ENCODE data around the gene HOMER1. TPM values are rescaled to one million over a fixed set of nuclear protein-coding genes. Genes with fewer than 3 reads are reported as not detected.

The HOMER1 gene
- polyA plus RNA-seq, 1 donor from 2014 or later = 30.6 TPM

- Histone ChIP-seq H3F3A (ENCODE audit: insufficient read depth, low read length, poor library complexity, severe bottlenecking) (no peaks in the 10 kb centered on the region), H3K79me2 (replicated peaks; ENCODE audit: insufficient read depth, low read length) (peaks cover 3% of the 10 kb centered on the region), H3K36me3 (ENCODE audit: insufficient read depth, low read length) (no peaks in the 10 kb centered on the region), H3K4me3 (ENCODE audit: low read length) (no peak overlapping the region), H3K27me3 (ENCODE audit: insufficient read depth, low read depth, low read length) (no peaks in the 10 kb centered on the region), H2AFZ (ENCODE audit: low read depth, low read length) (no peak overlapping the region), H3K9ac (ENCODE audit: low read length) (no peak overlapping the region), H4K20me1 (ENCODE audit: insufficient read depth) (no peaks in the 10 kb centered on the region), H3K9me2 (ENCODE audit: insufficient read depth, low read length) (no peaks in the 10 kb centered on the region), H3K27ac (ENCODE audit: low read length) (no peak overlapping the region), H3K9me3 (ENCODE audit: low read length) (no peaks in the 10 kb centered on the region), H3K4me2 (ENCODE audit: low read length) (no peak overlapping the region)
- TF ChIP-seq EZH2 (IDR thresholded peaks at IDR 0.05; ENCODE audit: borderline replicate concordance, insufficient read depth, low read length, poor library complexity, severe bottlenecking) (no peak), CTCF (IDR thresholded peaks at IDR 0.05; ENCODE audit: poor library complexity, severe bottlenecking) (no peak), REST (IDR thresholded peaks at IDR 0.05; ENCODE audit: borderline replicate concordance) (no peak), EP300 (conservative IDR thresholded peaks at IDR 0.05; ENCODE audit: poor library complexity, severe bottlenecking) (no peak), SMC3 (conservative IDR thresholded peaks at IDR 0.05; ENCODE audit: poor library complexity) (no peak), POLR2AphosphoS5 (IDR thresholded peaks at IDR 0.05) (no peak), MXI1 (conservative IDR thresholded peaks at IDR 0.05; ENCODE audit: poor library complexity, severe bottlenecking) (no peak), RAD21 (conservative IDR thresholded peaks at IDR 0.05) (no peak), TAF1 (IDR thresholded peaks at IDR 0.05; ENCODE audit: low read depth) (no peak)
Observed at GRCh38 chr5:79489773-79490172, 24.2 kb downstream of the HOMER1 start.

GRCh38 chr5:79488775-79489174, 25.2 kb downstream of the HOMER1 start:
- no peak overlapping the region for H3K4me3 ChIP-seq (ENCODE audit: low read length)
- H3K9ac ChIP-seq (ENCODE audit: low read length) = no peak overlapping the region
- no peaks in the 10 kb centered on the region for H3K27me3 ChIP-seq (ENCODE audit: insufficient read depth, low read depth, low read length)
- no peaks in the 10 kb centered on the region for H3K9me2 ChIP-seq (ENCODE audit: insufficient read depth, low read length)
- H3K9me3 ChIP-seq (ENCODE audit: low read length) = no peaks in the 10 kb centered on the region
- no peak for TF ChIP-seq REST (IDR thresholded peaks at IDR 0.05; ENCODE audit: borderline replicate concordance)
- no peaks in the 10 kb centered on the region for H3K36me3 ChIP-seq (ENCODE audit: insufficient read depth, low read length)
- H3K79me2 ChIP-seq (replicated peaks; ENCODE audit: insufficient read depth, low read length) = peaks cover 3% of the 10 kb centered on the region
- H4K20me1 ChIP-seq (ENCODE audit: insufficient read depth) = no peaks in the 10 kb centered on the region
- H2AFZ ChIP-seq (ENCODE audit: low read depth, low read length) = no peak overlapping the region
- no peak overlapping the region for H3K4me2 ChIP-seq (ENCODE audit: low read length)
- H3K27ac ChIP-seq (ENCODE audit: low read length) = no peak overlapping the region
- H3F3A ChIP-seq (ENCODE audit: insufficient read depth, low read length, poor library complexity, severe bottlenecking) = no peaks in the 10 kb centered on the region

Data from neural cell (in vitro differentiated cells).